GM13976 (cell line): ENCODE data around the gene DYNC2I2.

Source experiments
- DNase-seq: peaks from one replicate; pipeline ENCODE4 v3.0.0; 2012; ENCODE audit warnings: low spot score
- CTCF ChIP-seq: IDR thresholded peaks from 2 replicates; pipeline ENCODE4 v1.5.1; 2012; ENCODE audit warnings: borderline replicate concordance, mild to moderate bottlenecking; ENCODE audit not compliant: insufficient read depth; ENCODE audit errors: extremely low read depth, missing control alignments, control extremely low read depth
- in situ Hi-C: fragments of 300-500 bp; cut with MboI; formaldehyde crosslinking; loops from one replicate; pipeline ENCODE4 v1.12.0; 2022; ENCODE audit warnings: low sequenced_read_pairs, mixed read lengths, inconsistent platforms; ENCODE audit not compliant: unreplicated experiment

The DYNC2I2 gene

GRCh38 chr9:128635266-128636023 is 21.2 kb downstream of the DYNC2I2 start:
- DNase-seq: peak; percentile 28
- peak; percentile 11 for TF ChIP-seq CTCF
- in situ Hi-C loops: no loop called here

- peak; percentile 23 for DNase-seq
- in situ Hi-C loops: no loop called here
- TF ChIP-seq CTCF: no peak
Measured at GRCh38 chr9:128634651-128635262, 21.9 kb downstream of the DYNC2I2 start.

GRCh38 chr9:128634111-128634510 is 22.5 kb downstream of the DYNC2I2 start:
- DNase-seq: peak; percentile 32
- in situ Hi-C loops: no loop called here
- no peak for TF ChIP-seq CTCF

GRCh38 chr9:128633601-128634000 is 23.0 kb downstream of the DYNC2I2 start:
- peak; percentile 23 for DNase-seq
- no peak for TF ChIP-seq CTCF
- in situ Hi-C loops: no loop called here

- in situ Hi-C loops: no loop called here
- no peak for DNase-seq
- TF ChIP-seq CTCF: no peak
Measured at GRCh38 chr9:128633057-128633456, 23.6 kb downstream of the DYNC2I2 start.

GRCh38 chr9:128632486-128632885 is 24.2 kb downstream of the DYNC2I2 start:
- in situ Hi-C loops: no loop called here
- DNase-seq: no peak
- no peak for TF ChIP-seq CTCF

GRCh38 chr9:128632066-128632465 is 24.6 kb downstream of the DYNC2I2 start:
- in situ Hi-C loops: no loop called here
- TF ChIP-seq CTCF: no peak

More at GRCh38 chr9:128632066-128632465, 24.6 kb downstream of the DYNC2I2 start:
- peak; percentile 22 for DNase-seq
